Liver (tissue), 9 donors: Measurements from ENCODE around the gene CBFA2T2. TPM values are rescaled to one million over a fixed set of nuclear protein-coding genes. Genes with fewer than 3 reads are reported as not detected.

ENCODE experiments used
- DNase-seq: peaks from one replicate; pipeline ENCODE4 v3.0.0-alpha.2; 2017; ENCODE audit warnings: low spot score
- H3K27ac ChIP-seq, 2 donors: one replicate each; pipeline ENCODE4 v1.7.0; 2013; ENCODE audit warnings: inconsistent platforms in 2 of 2, low read length in 2 of 2, control low read depth in 1 of 2, low read depth in 1 of 2, mild to moderate bottlenecking in 1 of 2
- H3K27me3 ChIP-seq, 4 donors: one replicate each; pipeline versions ENCODE4 v1.6.1 to v1.7.0; 2013; ENCODE audit warnings: low read length in 3 of 4, inconsistent platforms in 1 of 4, mild to moderate bottlenecking in 1 of 4, moderate library complexity in 1 of 4; ENCODE audit not compliant: control insufficient read depth in 4 of 4, insufficient read depth in 4 of 4
- H3K36me3 ChIP-seq, 4 donors: one replicate each; pipeline versions ENCODE4 v1.6.1 to v1.7.0; 2013; ENCODE audit warnings: low read length in 3 of 4, mild to moderate bottlenecking in 3 of 4, low read depth in 1 of 4, moderate library complexity in 1 of 4; ENCODE audit not compliant: control insufficient read depth in 4 of 4, insufficient read depth in 3 of 4
- H3K4me1 ChIP-seq, 4 donors: one replicate each; pipeline versions ENCODE4 v1.6.1 to v1.7.0; 2013; ENCODE audit warnings: low read length in 3 of 4, mild to moderate bottlenecking in 3 of 4, moderate library complexity in 1 of 4; ENCODE audit not compliant: control insufficient read depth in 4 of 4, insufficient read depth in 4 of 4
- H3K4me3 ChIP-seq, 3 donors: one replicate each; pipeline versions ENCODE4 v1.6.1 to v1.7.0; 2013; ENCODE audit warnings: low read length in 3 of 3, control low read depth in 1 of 3, low read depth in 1 of 3, mild to moderate bottlenecking in 1 of 3
- H3K9ac ChIP-seq, 2 donors: one replicate each; pipeline ENCODE4 v1.7.0; 2013; ENCODE audit warnings: low read length in 2 of 2, mild to moderate bottlenecking in 2 of 2, moderate library complexity in 2 of 2, control low read depth in 1 of 2, low read depth in 1 of 2
- H3K9me3 ChIP-seq, 4 donors: one replicate each; pipeline versions ENCODE4 v1.6.1 to v1.7.0; 2013; ENCODE audit warnings: low read length in 3 of 4; ENCODE audit not compliant: control insufficient read depth in 4 of 4
- EGR1 ChIP-seq, 2 donors: IDR thresholded peaks; 2 replicates each; pipeline ENCODE4 v1.6.1; 2016 to 2018; ENCODE audit warnings: antibody characterized with exemption in 2 of 2, low read depth in 2 of 2
- FOXA1 ChIP-seq: IDR thresholded peaks from 2 replicates; pipeline ENCODE4 v1.6.1; 2016; ENCODE audit warnings: antibody characterized with exemption
- FOXA2 ChIP-seq: IDR thresholded peaks from 2 replicates; pipeline ENCODE4 v1.6.1; 2016; ENCODE audit warnings: antibody characterized with exemption
- GABPA ChIP-seq, 2 donors: IDR thresholded peaks in 1 of 2; conservative IDR thresholded peaks in 1 of 2; 2 replicates each; pipeline ENCODE4 v1.6.1; 2016; ENCODE audit warnings: antibody characterized with exemption in 2 of 2, mild to moderate bottlenecking in 1 of 2, moderate library complexity in 1 of 2
- HNF4A ChIP-seq, 2 donors: conservative IDR thresholded peaks; 2 replicates each; pipeline ENCODE4 v1.6.1; 2016; ENCODE audit warnings: antibody characterized with exemption in 2 of 2, mild to moderate bottlenecking in 2 of 2
- HNF4G ChIP-seq: IDR thresholded peaks from 2 replicates; pipeline ENCODE4 v1.6.1; 2016; ENCODE audit warnings: antibody characterized with exemption
- JUND ChIP-seq, 2 donors: IDR thresholded peaks; 2 replicates each; pipeline ENCODE4 v1.6.1; 2016; ENCODE audit warnings: antibody characterized with exemption in 2 of 2
- NR2F2 ChIP-seq: IDR thresholded peaks from 2 replicates; pipeline ENCODE4 v1.6.1; 2016; ENCODE audit warnings: antibody characterized with exemption
- RAD21 ChIP-seq, 2 donors: IDR thresholded peaks; 2 replicates each; pipeline ENCODE4 v1.6.1; 2016; ENCODE audit warnings: antibody characterized with exemption in 2 of 2, mild to moderate bottlenecking in 2 of 2
- RXRA ChIP-seq, 2 donors: IDR thresholded peaks; 2 replicates each; pipeline ENCODE4 v1.6.1; 2017 to 2018; ENCODE audit warnings: antibody characterized with exemption in 2 of 2, mild to moderate bottlenecking in 1 of 2
- SP1 ChIP-seq: IDR thresholded peaks from 2 replicates; pipeline ENCODE4 v1.6.1; 2018; ENCODE audit warnings: antibody characterized with exemption, mild to moderate bottlenecking
- TAF1 ChIP-seq: conservative IDR thresholded peaks from 2 replicates; pipeline ENCODE4 v1.6.1; 2016; ENCODE audit warnings: antibody characterized with exemption, mild to moderate bottlenecking
- YY1 ChIP-seq: IDR thresholded peaks from 2 replicates; pipeline ENCODE4 v1.6.1; 2016; ENCODE audit warnings: antibody characterized with exemption, mild to moderate bottlenecking
- WGBS: extraction: QIAGEN DNeasy Blood & Tissue Kit; methylation state at CpG from one replicate; pipeline ENCODE4 v1.1.7; 2013; 5-methylcytosine and 5-hydroxymethylcytosine counted together
- polyA plus RNA-seq, 2 donors: library from polyadenylated mRNA; stranded (reverse) in 1 of 2; unstranded in 1 of 2; fragments of 200-250 nt in 1 of 2; fragments of >200 nt in 1 of 2; fragmentation: Nextera tagmentation in 1 of 2; extraction: Ambion mirVana in 1 of 2; gene quantifications; one replicate each; pipeline versions ENCODE4 v1.2.1 to v1.2.3, GENCODE V29; 2013 to 2015
- total RNA-seq, 2 donors: library from RNA; depleted of rRNA; stranded (reverse); fragments of >200 nt; gene quantifications; one replicate each; pipeline ENCODE4 v1.2.3, GENCODE V29; 2014
- TF ChIP-seq, protein P1 (sequence below): IDR thresholded peaks from 2 replicates; pipeline ENCODE4 v1.6.1; 2016; ENCODE audit warnings: antibody characterized with exemption
- TF ChIP-seq, protein P2 (sequence below): IDR thresholded peaks from 2 replicates; pipeline ENCODE4 v1.6.1; 2016; ENCODE audit warnings: antibody characterized with exemption
- TF ChIP-seq, protein P3 (sequence below): IDR thresholded peaks from 2 replicates; pipeline ENCODE4 v1.6.1; 2016; ENCODE audit warnings: antibody characterized with exemption
- TF ChIP-seq, protein P4 (sequence below): fragments of 150-350 bp; IDR thresholded peaks from 2 replicates; pipeline ENCODE4 v1.5.1; 2017; ENCODE audit warnings: improper control_type of control experiment, low read depth, low read length; ENCODE audit not compliant: missing input control
- TF ChIP-seq, protein P5 (sequence below): IDR thresholded peaks from 2 replicates; pipeline ENCODE4 v1.6.1; 2016; ENCODE audit warnings: antibody characterized with exemption, mild to moderate bottlenecking
- donor health status: healthy.
- donor health status: healthy.
- donor health status: healthy.
- donor health status: healthy.
- donor health status: healthy.

CBFA2T2 gene
- total and polyA plus RNA-seq, 4 donors: 2.0 to 5.5 (median 5.3) TPM

DNA sequence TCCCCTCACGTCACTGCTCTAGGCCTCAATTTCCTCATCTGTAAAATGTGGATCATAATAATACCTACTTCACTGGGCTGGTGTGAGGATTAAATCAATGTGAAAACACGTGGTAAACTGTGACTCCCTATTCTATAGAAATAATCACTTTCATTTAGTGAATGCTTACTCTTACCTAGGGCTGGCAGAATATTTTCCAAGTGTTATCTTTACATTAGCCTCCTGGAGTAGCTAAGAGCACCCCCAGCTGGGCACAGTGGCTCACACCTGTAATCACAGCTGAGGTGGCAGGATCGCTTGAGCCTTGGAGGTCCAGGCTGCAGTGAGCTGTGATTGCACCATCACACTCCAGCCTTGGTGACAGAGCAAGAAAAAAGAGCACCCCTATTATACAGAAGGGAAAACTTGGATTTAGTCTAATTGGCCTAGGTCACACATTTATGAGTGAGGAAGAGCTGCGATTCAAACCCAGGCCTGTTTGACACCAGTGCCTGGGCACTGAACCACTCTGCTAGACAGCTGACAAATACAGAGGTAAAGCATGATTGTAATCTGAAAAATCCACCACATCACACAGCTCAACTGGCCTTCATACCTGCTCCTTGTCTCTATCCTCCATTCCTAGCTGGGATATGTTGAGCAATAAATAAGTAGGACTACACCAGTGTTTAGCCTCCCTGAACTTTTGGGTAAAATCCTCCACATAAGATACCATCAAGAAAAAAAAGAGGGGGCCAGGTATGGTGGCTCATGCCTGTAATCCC lies 44.9 kb upstream of the CBFA2T2 start:
- Histone ChIP-seq H3K9me3 (no peaks in the 10 kb centered on the region), H3K9ac (no peak overlapping the region), H3K27ac (no peak overlapping the region), H3K27me3 (no peaks in the 10 kb centered on the region), H3K4me1 (peaks cover 5 to 31% (median 21%) of the 10 kb centered on the region in 4 donors), H3K36me3 (no peaks in the 10 kb centered on the region), H3K4me3 (peak overlapping the region in 1 of 3 donors; percentile 81)
- DNase-seq: no peak
- TF ChIP-seq EGR1 (IDR thresholded peaks at IDR 0.05; ENCODE audit: low read depth in 2 of 2) (no peak), RAD21 (IDR thresholded peaks at IDR 0.05) (peak; percentile 42 to 56)
- WGBS: 43% methylated on average over 4 of the region's 4 CpGs

DNA sequence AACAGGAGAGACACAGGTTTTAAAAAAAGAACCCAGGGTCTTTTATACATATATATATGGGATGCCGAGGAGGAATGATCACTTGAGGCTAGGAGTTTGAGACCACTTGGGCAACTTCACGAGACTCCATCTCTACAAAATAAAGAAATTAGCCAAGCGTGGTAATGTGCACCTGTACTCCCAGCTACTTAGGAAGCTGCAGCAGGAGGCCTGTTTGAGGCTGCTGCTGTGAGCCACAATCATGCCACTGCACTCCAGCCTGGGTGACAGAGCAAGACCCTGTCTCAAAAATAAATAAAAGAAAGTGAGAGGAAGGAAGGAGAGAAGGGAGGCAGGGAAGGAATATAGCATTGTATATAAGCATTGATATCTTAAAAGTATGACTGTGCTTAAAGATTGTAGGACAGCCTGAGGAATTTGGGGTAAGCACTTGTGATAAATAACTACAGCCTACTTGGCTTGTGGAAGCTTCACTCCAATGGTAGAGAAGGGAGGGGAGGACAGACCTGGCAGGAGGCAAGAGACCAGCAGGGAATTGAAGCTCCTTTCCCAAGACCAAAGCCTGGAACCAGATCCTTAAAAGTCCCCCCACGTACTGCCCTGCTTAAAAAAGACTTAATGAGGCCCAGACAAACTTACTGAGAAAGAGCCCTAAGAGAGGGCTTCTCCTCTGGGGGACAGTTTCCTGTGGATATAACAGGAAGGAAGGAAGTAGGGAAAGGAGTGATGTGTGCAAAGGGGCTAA lies 43.8 kb upstream of the CBFA2T2 start:
- no peaks in the 10 kb centered on the region for H3K9me3 ChIP-seq
- H3K9ac ChIP-seq: no peak overlapping the region
- no peaks in the 10 kb centered on the region for H3K36me3 ChIP-seq
- 91% methylated on average over 4 of the region's 4 CpGs for WGBS
- TF ChIP-seq FOXA1 (no peak), JUND (IDR thresholded peaks at IDR 0.05) (no peak), RXRA (IDR thresholded peaks at IDR 0.05) (no peak), NR2F2 (no peak), HNF4A (conservative IDR thresholded peaks at IDR 0.05) (no peak), SP1 (no peak), GABPA (IDR thresholded peaks at IDR 0.05 in 1 of 2, conservative IDR thresholded peaks at IDR 0.05 in 1 of 2) (no peak), RAD21 (IDR thresholded peaks at IDR 0.05) (no peak), HNF4G (no peak), YY1 (no peak), EGR1 (IDR thresholded peaks at IDR 0.05; ENCODE audit: low read depth in 2 of 2) (no peak), TAF1 (no peak), FOXA2 (no peak)
- TF ChIP-seq, protein P1, sequence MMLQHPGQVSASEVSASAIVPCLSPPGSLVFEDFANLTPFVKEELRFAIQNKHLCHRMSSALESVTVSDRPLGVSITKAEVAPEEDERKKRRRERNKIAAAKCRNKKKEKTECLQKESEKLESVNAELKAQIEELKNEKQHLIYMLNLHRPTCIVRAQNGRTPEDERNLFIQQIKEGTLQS: no peak
- TF ChIP-seq, protein P2, sequence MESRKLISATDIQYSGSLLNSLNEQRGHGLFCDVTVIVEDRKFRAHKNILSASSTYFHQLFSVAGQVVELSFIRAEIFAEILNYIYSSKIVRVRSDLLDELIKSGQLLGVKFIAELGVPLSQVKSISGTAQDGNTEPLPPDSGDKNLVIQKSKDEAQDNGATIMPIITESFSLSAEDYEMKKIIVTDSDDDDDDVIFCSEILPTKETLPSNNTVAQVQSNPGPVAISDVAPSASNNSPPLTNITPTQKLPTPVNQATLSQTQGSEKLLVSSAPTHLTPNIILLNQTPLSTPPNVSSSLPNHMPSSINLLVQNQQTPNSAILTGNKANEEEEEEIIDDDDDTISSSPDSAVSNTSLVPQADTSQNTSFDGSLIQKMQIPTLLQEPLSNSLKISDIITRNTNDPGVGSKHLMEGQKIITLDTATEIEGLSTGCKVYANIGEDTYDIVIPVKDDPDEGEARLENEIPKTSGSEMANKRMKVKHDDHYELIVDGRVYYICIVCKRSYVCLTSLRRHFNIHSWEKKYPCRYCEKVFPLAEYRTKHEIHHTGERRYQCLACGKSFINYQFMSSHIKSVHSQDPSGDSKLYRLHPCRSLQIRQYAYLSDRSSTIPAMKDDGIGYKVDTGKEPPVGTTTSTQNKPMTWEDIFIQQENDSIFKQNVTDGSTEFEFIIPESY: no peak
- TF ChIP-seq, protein P3, sequence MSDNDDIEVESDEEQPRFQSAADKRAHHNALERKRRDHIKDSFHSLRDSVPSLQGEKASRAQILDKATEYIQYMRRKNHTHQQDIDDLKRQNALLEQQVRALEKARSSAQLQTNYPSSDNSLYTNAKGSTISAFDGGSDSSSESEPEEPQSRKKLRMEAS: no peak
- TF ChIP-seq, protein P4, sequence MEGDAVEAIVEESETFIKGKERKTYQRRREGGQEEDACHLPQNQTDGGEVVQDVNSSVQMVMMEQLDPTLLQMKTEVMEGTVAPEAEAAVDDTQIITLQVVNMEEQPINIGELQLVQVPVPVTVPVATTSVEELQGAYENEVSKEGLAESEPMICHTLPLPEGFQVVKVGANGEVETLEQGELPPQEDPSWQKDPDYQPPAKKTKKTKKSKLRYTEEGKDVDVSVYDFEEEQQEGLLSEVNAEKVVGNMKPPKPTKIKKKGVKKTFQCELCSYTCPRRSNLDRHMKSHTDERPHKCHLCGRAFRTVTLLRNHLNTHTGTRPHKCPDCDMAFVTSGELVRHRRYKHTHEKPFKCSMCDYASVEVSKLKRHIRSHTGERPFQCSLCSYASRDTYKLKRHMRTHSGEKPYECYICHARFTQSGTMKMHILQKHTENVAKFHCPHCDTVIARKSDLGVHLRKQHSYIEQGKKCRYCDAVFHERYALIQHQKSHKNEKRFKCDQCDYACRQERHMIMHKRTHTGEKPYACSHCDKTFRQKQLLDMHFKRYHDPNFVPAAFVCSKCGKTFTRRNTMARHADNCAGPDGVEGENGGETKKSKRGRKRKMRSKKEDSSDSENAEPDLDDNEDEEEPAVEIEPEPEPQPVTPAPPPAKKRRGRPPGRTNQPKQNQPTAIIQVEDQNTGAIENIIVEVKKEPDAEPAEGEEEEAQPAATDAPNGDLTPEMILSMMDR: no peak
- TF ChIP-seq, protein P5, sequence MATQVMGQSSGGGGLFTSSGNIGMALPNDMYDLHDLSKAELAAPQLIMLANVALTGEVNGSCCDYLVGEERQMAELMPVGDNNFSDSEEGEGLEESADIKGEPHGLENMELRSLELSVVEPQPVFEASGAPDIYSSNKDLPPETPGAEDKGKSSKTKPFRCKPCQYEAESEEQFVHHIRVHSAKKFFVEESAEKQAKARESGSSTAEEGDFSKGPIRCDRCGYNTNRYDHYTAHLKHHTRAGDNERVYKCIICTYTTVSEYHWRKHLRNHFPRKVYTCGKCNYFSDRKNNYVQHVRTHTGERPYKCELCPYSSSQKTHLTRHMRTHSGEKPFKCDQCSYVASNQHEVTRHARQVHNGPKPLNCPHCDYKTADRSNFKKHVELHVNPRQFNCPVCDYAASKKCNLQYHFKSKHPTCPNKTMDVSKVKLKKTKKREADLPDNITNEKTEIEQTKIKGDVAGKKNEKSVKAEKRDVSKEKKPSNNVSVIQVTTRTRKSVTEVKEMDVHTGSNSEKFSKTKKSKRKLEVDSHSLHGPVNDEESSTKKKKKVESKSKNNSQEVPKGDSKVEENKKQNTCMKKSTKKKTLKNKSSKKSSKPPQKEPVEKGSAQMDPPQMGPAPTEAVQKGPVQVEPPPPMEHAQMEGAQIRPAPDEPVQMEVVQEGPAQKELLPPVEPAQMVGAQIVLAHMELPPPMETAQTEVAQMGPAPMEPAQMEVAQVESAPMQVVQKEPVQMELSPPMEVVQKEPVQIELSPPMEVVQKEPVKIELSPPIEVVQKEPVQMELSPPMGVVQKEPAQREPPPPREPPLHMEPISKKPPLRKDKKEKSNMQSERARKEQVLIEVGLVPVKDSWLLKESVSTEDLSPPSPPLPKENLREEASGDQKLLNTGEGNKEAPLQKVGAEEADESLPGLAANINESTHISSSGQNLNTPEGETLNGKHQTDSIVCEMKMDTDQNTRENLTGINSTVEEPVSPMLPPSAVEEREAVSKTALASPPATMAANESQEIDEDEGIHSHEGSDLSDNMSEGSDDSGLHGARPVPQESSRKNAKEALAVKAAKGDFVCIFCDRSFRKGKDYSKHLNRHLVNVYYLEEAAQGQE: no peak
- no peaks in the 10 kb centered on the region for H3K27me3 ChIP-seq
- no peak overlapping the region for H3K4me3 ChIP-seq
- DNase-seq: no peak
- peaks cover 5 to 29% (median 17%) of the 10 kb centered on the region in 4 donors for H3K4me1 ChIP-seq
- no peak overlapping the region for H3K27ac ChIP-seq
